H9 (cell line): ENCODE data around the gene UBE3C. TPM values are rescaled to one million over a fixed set of nuclear protein-coding genes. Genes with fewer than 3 reads are reported as not detected.

Experiments
- DNase-seq: peaks from one replicate; pipeline ENCODE4 v3.0.0-alpha.2; 2017
- H2AFZ ChIP-seq: one replicate; pipeline ENCODE4 v1.6.1; 2013; ENCODE audit warnings: mild to moderate bottlenecking, low read length, control low read depth, moderate library complexity
- H2AK5ac ChIP-seq: 2 replicates; pipeline ENCODE4 v1.6.1; 2013; ENCODE audit warnings: low read length, control low read depth, mixed read lengths; ENCODE audit not compliant: insufficient read length
- H2BK120ac ChIP-seq: one replicate; pipeline ENCODE4 v1.6.1; 2013; ENCODE audit warnings: low read depth, mild to moderate bottlenecking, low read length, control low read depth, inconsistent platforms; ENCODE audit not compliant: poor library complexity, severe bottlenecking
- H2BK12ac ChIP-seq: 2 replicates; pipeline ENCODE4 v1.6.1; 2013; ENCODE audit warnings: low read length, control low read depth, mixed read lengths, low read depth; ENCODE audit not compliant: insufficient read length
- H2BK15ac ChIP-seq: 2 replicates; pipeline ENCODE4 v1.6.1; 2013; ENCODE audit warnings: low read depth, low read length, control low read depth
- H2BK20ac ChIP-seq: one replicate; pipeline ENCODE4 v1.6.1; 2013; ENCODE audit warnings: low read depth, mild to moderate bottlenecking, low read length, control low read depth, inconsistent platforms; ENCODE audit not compliant: poor library complexity, severe bottlenecking
- H2BK5ac ChIP-seq: 2 replicates; pipeline ENCODE4 v1.6.1; 2013; ENCODE audit warnings: low read length, control low read depth, mixed read lengths; ENCODE audit not compliant: insufficient read length
- H3K14ac ChIP-seq: 2 replicates; pipeline ENCODE4 v1.6.1; 2013; ENCODE audit warnings: low read length, control low read depth; ENCODE audit not compliant: insufficient read depth
- H3K18ac ChIP-seq: 2 replicates; pipeline ENCODE4 v1.6.1; 2013; ENCODE audit warnings: low read depth, mild to moderate bottlenecking, mixed read lengths, low read length, control low read depth; ENCODE audit not compliant: insufficient read length
- H3K23ac ChIP-seq: 2 replicates; pipeline ENCODE4 v1.6.1; 2013; ENCODE audit warnings: low read length, control low read depth, mixed read lengths, low read depth; ENCODE audit not compliant: insufficient read length
- H3K23me2 ChIP-seq: 2 replicates; pipeline ENCODE4 v1.6.1; 2013; ENCODE audit warnings: low read depth, mild to moderate bottlenecking, mixed read lengths, low read length, control low read depth; ENCODE audit not compliant: insufficient read length, poor library complexity, severe bottlenecking
- H3K27ac ChIP-seq: 2 replicates; pipeline ENCODE4 v1.5.1; 2013; ENCODE audit warnings: low read length, control low read depth, mixed read lengths, low read depth; ENCODE audit not compliant: insufficient read length
- H3K27me3 ChIP-seq: 2 replicates; pipeline ENCODE4 v1.6.1; 2013; ENCODE audit warnings: low read length, control low read depth, inconsistent platforms; ENCODE audit not compliant: insufficient read depth
- H3K4ac ChIP-seq: 2 replicates; pipeline ENCODE4 v1.6.1; 2013; ENCODE audit warnings: low read depth, mild to moderate bottlenecking, control low read depth, inconsistent platforms, low read length, moderate library complexity
- H3K4me1 ChIP-seq: 2 replicates; pipeline ENCODE4 v1.6.1; 2013; ENCODE audit warnings: low read length, control low read depth, inconsistent platforms; ENCODE audit not compliant: insufficient read depth
- H3K4me2 ChIP-seq: 2 replicates; pipeline ENCODE4 v1.6.1; 2013; ENCODE audit warnings: low read length, control low read depth, mixed read lengths; ENCODE audit not compliant: insufficient read length, insufficient read depth
- H3K56ac ChIP-seq: 2 replicates; pipeline ENCODE4 v1.6.1; 2013; ENCODE audit warnings: low read depth, mild to moderate bottlenecking, mixed read lengths, low read length, control low read depth; ENCODE audit not compliant: insufficient read length
- H3K79me1 ChIP-seq: 2 replicates; pipeline ENCODE4 v1.6.1; 2013; ENCODE audit warnings: low read depth, mild to moderate bottlenecking, moderate library complexity, low read length, control low read depth, inconsistent platforms; ENCODE audit not compliant: insufficient read depth, poor library complexity, severe bottlenecking
- H3K79me2 ChIP-seq: 2 replicates; pipeline ENCODE4 v1.6.1; 2013; ENCODE audit warnings: low read length, control low read depth, inconsistent platforms; ENCODE audit not compliant: insufficient read depth
- H3K9ac ChIP-seq: 2 replicates; pipeline ENCODE4 v1.6.1; 2013; ENCODE audit warnings: low read length, control low read depth, mixed read lengths; ENCODE audit not compliant: insufficient read length; ENCODE audit errors: extremely low read depth
- H3K9me3 ChIP-seq: one replicate; pipeline ENCODE4 v1.6.1; 2013; ENCODE audit warnings: low read depth, low read length, inconsistent platforms; ENCODE audit not compliant: control insufficient read depth
- H3T11ph ChIP-seq: one replicate; pipeline ENCODE4 v1.6.1; 2013; ENCODE audit warnings: mild to moderate bottlenecking, low read length, control low read depth, inconsistent platforms
- H4K20me1 ChIP-seq: one replicate; pipeline ENCODE4 v1.6.1; 2013; ENCODE audit not compliant: control insufficient read depth, insufficient read length, insufficient read depth
- H4K5ac ChIP-seq: 2 replicates; pipeline ENCODE4 v1.6.1; 2013; ENCODE audit warnings: low read depth, mild to moderate bottlenecking, mixed read lengths, low read length, control low read depth; ENCODE audit not compliant: insufficient read length
- H4K8ac ChIP-seq: replicated peaks from 2 replicates; pipeline ENCODE4 v1.6.1; 2013; ENCODE audit warnings: low read length, control low read depth, mixed read lengths, low read depth; ENCODE audit not compliant: insufficient read length
- H4K91ac ChIP-seq: 2 replicates; pipeline ENCODE4 v1.6.1; 2013; ENCODE audit warnings: low read depth, mild to moderate bottlenecking, moderate library complexity, mixed read lengths, low read length, control low read depth; ENCODE audit not compliant: insufficient read length
- H3K27ac Mint-ChIP-seq, 3 experiments: 2 replicates in 2 of 3; 3 replicates in 1 of 3; pipeline ENCODE4 v1.8.0; 2020 to 2021; ENCODE audit warnings: mixed read lengths in 3 of 3, mild to moderate bottlenecking in 1 of 3, moderate library complexity in 1 of 3
- H3K27me3 Mint-ChIP-seq: 2 replicates; pipeline ENCODE4 v1.8.0; 2021; ENCODE audit warnings: low read depth, mild to moderate bottlenecking, moderate library complexity, mixed read lengths
- H3K36me3 Mint-ChIP-seq, 3 experiments: 2 replicates in 2 of 3; 3 replicates in 1 of 3; pipeline ENCODE4 v1.8.0; 2020 to 2021; ENCODE audit warnings: low read depth in 3 of 3, mixed read lengths in 3 of 3; ENCODE audit not compliant: insufficient read depth in 1 of 3
- H3K4me1 Mint-ChIP-seq, 2 experiments: 2 replicates each; pipeline ENCODE4 v1.8.0; 2020; ENCODE audit warnings: mixed read lengths in 2 of 2
- H3K4me3 Mint-ChIP-seq, 2 experiments: 2 replicates in 1 of 2; 3 replicates in 1 of 2; pipeline ENCODE4 v1.8.0; 2020 to 2021; ENCODE audit warnings: mild to moderate bottlenecking in 2 of 2, mixed read lengths in 2 of 2, moderate library complexity in 1 of 2
- H3K9me3 Mint-ChIP-seq, 2 experiments: 2 replicates in 1 of 2; 3 replicates in 1 of 2; pipeline ENCODE4 v1.8.0; 2020; ENCODE audit warnings: mild to moderate bottlenecking in 2 of 2, mixed read lengths in 2 of 2, moderate library complexity in 1 of 2
- WGBS: extraction: QIAGEN DNeasy Blood & Tissue Kit; methylation state at CpG from one replicate; pipeline ENCODE4 v1.1.7; 2013; ENCODE audit warnings: missing lambda C conversion rate, low lambda C conversion rate, mixed read lengths; ENCODE audit not compliant: insufficient read length; ENCODE audit errors: extremely low coverage; 5-methylcytosine and 5-hydroxymethylcytosine counted together
- total RNA-seq: library from RNA; stranded (reverse); gene quantifications from 2 replicates; pipeline ENCODE4 v1.2.1, GENCODE V29; 2021
- TF ChIP-seq, protein P1 (sequence below): fragments of 200-600 bp; sonication (generic); conservative IDR thresholded peaks from 3 replicates; pipeline ENCODE4 v1.8.0; 2021; ENCODE audit warnings: antibody characterized with exemption, mild to moderate bottlenecking

UBE3C gene
- total RNA-seq, 1 experiment from 2014 or later = 63.3 TPM

GRCh38 chr7:157235357-157236333 lies 96.9 kb downstream of the UBE3C start:
- H3K27ac ChIP-seq = no peak overlapping the region
- no CpG with 5 or more reads among the region's 2 CpGs for WGBS

More at GRCh38 chr7:157235357-157236333, 96.9 kb downstream of the UBE3C start:
- Histone ChIP-seq H3K23ac (no peak overlapping the region), H2AK5ac (no peak overlapping the region), H3K14ac (no peak overlapping the region), H3K9ac (no peak overlapping the region), H2BK15ac (no peak overlapping the region), H4K20me1 (no peaks in the 10 kb centered on the region), H3K4ac (no peak overlapping the region), H2BK5ac (no peak overlapping the region), H3K9me3 (no peaks in the 10 kb centered on the region), H3K27me3 (0 out of 2 replicates have a peak, but pooled peaks cover 3% of the 10 kb centered on the region), H3K79me2 (no peaks in the 10 kb centered on the region), H2BK20ac (no peak overlapping the region), H3K56ac (no peak overlapping the region), H4K8ac (no peak overlapping the region), H2BK120ac (no peak overlapping the region), H2BK12ac (no peak overlapping the region), H3K4me1 (no peaks in the 10 kb centered on the region), H3K23me2 (no peaks in the 10 kb centered on the region), H3T11ph (no peak overlapping the region), H4K5ac (no peak overlapping the region), H3K18ac (no peak overlapping the region), H3K4me2 (no peak overlapping the region), H2AFZ (no peak overlapping the region), H4K91ac (no peak overlapping the region), H3K79me1 (no peaks in the 10 kb centered on the region)
- TF ChIP-seq, protein P1, sequence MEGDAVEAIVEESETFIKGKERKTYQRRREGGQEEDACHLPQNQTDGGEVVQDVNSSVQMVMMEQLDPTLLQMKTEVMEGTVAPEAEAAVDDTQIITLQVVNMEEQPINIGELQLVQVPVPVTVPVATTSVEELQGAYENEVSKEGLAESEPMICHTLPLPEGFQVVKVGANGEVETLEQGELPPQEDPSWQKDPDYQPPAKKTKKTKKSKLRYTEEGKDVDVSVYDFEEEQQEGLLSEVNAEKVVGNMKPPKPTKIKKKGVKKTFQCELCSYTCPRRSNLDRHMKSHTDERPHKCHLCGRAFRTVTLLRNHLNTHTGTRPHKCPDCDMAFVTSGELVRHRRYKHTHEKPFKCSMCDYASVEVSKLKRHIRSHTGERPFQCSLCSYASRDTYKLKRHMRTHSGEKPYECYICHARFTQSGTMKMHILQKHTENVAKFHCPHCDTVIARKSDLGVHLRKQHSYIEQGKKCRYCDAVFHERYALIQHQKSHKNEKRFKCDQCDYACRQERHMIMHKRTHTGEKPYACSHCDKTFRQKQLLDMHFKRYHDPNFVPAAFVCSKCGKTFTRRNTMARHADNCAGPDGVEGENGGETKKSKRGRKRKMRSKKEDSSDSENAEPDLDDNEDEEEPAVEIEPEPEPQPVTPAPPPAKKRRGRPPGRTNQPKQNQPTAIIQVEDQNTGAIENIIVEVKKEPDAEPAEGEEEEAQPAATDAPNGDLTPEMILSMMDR = no peak
- Mint-ChIP-seq H3K4me1 (0 out of 4 replicates have a peak, but pooled peaks cover 0 to 3% of the 10 kb centered on the region in 2 experiments), H3K27me3 (no peaks in the 10 kb centered on the region), H3K4me3 (no peak overlapping the region), H3K36me3 (peaks cover 41 to 71% (median 59%) of the 10 kb centered on the region in 3 experiments; a peak in 6 of 7 replicates), H3K9me3 (no peaks in the 10 kb centered on the region), H3K27ac (no peak overlapping the region)
- DNase-seq = no peak
